ENCODE results near the gene SARDH. TPM values are rescaled to one million over a fixed set of nuclear protein-coding genes. Genes with fewer than 3 reads are reported as not detected.

Gene SARDH
- total RNA-seq, 1 donor from 2014 or later: 1.2 TPM

- Mint-ChIP-seq H3K4me1 (ENCODE audit: low read depth) (no peaks in the 10 kb centered on the region), H3K9me3 (ENCODE audit: low read depth) (no peaks in the 10 kb centered on the region), H3K36me3 (ENCODE audit: low read depth) (no peaks in the 10 kb centered on the region), H3K4me3 (ENCODE audit: unreplicated experiment) (no peak overlapping the region), H3K27me3 (ENCODE audit: low read depth) (peaks cover 11% of the 10 kb centered on the region), H3K27ac (ENCODE audit: unreplicated experiment) (no peak overlapping the region)
- no peak for DNase-seq (ENCODE audit: low spot score)
- TF ChIP-seq, protein P1, sequence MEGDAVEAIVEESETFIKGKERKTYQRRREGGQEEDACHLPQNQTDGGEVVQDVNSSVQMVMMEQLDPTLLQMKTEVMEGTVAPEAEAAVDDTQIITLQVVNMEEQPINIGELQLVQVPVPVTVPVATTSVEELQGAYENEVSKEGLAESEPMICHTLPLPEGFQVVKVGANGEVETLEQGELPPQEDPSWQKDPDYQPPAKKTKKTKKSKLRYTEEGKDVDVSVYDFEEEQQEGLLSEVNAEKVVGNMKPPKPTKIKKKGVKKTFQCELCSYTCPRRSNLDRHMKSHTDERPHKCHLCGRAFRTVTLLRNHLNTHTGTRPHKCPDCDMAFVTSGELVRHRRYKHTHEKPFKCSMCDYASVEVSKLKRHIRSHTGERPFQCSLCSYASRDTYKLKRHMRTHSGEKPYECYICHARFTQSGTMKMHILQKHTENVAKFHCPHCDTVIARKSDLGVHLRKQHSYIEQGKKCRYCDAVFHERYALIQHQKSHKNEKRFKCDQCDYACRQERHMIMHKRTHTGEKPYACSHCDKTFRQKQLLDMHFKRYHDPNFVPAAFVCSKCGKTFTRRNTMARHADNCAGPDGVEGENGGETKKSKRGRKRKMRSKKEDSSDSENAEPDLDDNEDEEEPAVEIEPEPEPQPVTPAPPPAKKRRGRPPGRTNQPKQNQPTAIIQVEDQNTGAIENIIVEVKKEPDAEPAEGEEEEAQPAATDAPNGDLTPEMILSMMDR (IDR thresholded peaks at IDR 0.05): no peak
Measured at GRCh38 chr9:133738640-133739225, 581 bp upstream of the SARDH start.

- Mint-ChIP-seq H3K4me3 (ENCODE audit: unreplicated experiment) (no peak overlapping the region), H3K27ac (ENCODE audit: unreplicated experiment) (no peak overlapping the region), H3K4me1 (ENCODE audit: low read depth) (no peaks in the 10 kb centered on the region), H3K36me3 (ENCODE audit: low read depth) (no peaks in the 10 kb centered on the region), H3K9me3 (ENCODE audit: low read depth) (no peaks in the 10 kb centered on the region), H3K27me3 (ENCODE audit: low read depth) (peaks cover 9% of the 10 kb centered on the region)
- TF ChIP-seq, protein P1 (IDR thresholded peaks at IDR 0.05): no peak
- no peak for DNase-seq (ENCODE audit: low spot score)
Measured at GRCh38 chr9:133737071-133737773, 930 bp downstream of the SARDH start.

GRCh38 chr9:133735931-133736330 lies 2.2 kb downstream of the SARDH start:
- TF ChIP-seq, protein P1 (IDR thresholded peaks at IDR 0.05): no peak
- Mint-ChIP-seq H3K4me3 (ENCODE audit: unreplicated experiment) (no peak overlapping the region), H3K36me3 (ENCODE audit: low read depth) (no peaks in the 10 kb centered on the region), H3K27ac (ENCODE audit: unreplicated experiment) (no peak overlapping the region), H3K4me1 (ENCODE audit: low read depth) (no peaks in the 10 kb centered on the region), H3K9me3 (ENCODE audit: low read depth) (no peaks in the 10 kb centered on the region), H3K27me3 (ENCODE audit: low read depth) (peaks cover 8% of the 10 kb centered on the region)
- no peak for DNase-seq (ENCODE audit: low spot score)

DNA sequence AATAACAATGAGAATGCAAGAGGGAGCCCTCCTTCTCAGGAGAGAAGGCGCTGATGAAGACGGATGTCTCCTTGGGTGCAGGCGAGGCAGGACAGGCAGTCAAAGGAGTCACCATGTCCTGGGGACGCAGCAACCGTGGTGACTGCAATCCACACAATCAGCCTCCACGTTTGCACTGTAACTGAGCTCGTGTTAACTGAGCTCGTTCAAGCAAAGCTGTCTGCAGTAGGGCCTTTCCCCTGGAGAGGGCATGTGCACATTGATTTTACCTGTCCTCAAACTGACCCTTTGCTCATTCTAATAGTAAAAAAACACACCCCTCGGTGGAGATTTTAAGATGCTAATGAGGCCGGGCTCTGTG lies 2.8 kb downstream of the SARDH start:
- H3K4me1 Mint-ChIP-seq (ENCODE audit: low read depth): no peaks in the 10 kb centered on the region
- no peaks in the 10 kb centered on the region for H3K36me3 Mint-ChIP-seq (ENCODE audit: low read depth)
- H3K27me3 Mint-ChIP-seq (ENCODE audit: low read depth): peaks cover 10% of the 10 kb centered on the region
- DNase-seq (ENCODE audit: low spot score): no peak
- H3K4me3 Mint-ChIP-seq (ENCODE audit: unreplicated experiment): no peak overlapping the region
- no peak overlapping the region for H3K27ac Mint-ChIP-seq (ENCODE audit: unreplicated experiment)
- TF ChIP-seq, protein P1 (IDR thresholded peaks at IDR 0.05): no peak
- H3K9me3 Mint-ChIP-seq (ENCODE audit: low read depth): no peaks in the 10 kb centered on the region

DNA sequence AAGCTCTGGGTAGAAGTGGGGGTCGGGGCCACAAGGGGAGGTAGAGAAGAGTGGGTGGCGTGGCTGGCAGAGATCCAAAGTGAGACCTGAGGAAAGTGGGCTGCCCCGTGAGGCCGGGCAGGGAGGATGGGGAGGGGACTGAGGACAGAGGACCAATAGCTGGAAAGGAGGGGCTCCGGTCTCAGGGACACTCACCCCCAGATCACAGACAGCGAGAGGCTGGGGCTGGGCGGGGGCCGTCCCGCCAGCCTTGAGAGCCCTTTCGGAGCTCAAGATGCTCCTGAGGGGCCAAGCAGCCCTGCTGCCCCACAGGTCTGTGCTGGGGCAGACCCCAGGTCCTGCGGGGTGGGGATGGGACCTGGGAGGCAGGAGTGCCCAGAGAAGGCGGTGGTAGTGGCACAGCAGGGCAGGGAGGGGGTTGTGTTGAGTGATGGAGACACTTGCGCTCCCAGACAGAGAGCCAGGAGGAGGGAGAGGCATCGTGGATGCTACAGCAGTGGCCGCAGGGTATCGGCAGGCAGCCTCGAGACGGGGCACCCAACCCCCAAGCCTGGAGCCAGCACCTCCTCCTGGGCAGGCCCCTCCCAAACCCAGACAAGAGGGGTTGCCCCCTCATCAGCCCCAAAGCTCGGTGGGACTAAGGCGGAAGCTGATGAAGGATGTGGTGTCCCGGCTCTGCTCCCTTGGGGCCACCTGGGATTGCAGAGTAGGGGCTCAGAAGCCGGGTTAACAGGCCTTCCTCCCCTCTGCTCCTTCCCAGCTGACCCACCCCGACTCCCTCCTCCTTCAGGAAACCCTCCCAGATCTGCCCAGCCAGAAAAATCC lies 3.4 kb downstream of the SARDH start:
- H3K27me3 Mint-ChIP-seq (ENCODE audit: low read depth): peaks cover 10% of the 10 kb centered on the region
- H3K4me1 Mint-ChIP-seq (ENCODE audit: low read depth): no peaks in the 10 kb centered on the region
- H3K4me3 Mint-ChIP-seq (ENCODE audit: unreplicated experiment): no peak overlapping the region
- no peaks in the 10 kb centered on the region for H3K36me3 Mint-ChIP-seq (ENCODE audit: low read depth)
- no peak overlapping the region for H3K27ac Mint-ChIP-seq (ENCODE audit: unreplicated experiment)
- H3K9me3 Mint-ChIP-seq (ENCODE audit: low read depth): no peaks in the 10 kb centered on the region
- TF ChIP-seq, protein P1 (IDR thresholded peaks at IDR 0.05): no peak
- DNase-seq (ENCODE audit: low spot score): no peak

Data from chondrocyte (in vitro differentiated cells).